Measurements from ENCODE around the gene UNC5B.

Gene UNC5B

DNA sequence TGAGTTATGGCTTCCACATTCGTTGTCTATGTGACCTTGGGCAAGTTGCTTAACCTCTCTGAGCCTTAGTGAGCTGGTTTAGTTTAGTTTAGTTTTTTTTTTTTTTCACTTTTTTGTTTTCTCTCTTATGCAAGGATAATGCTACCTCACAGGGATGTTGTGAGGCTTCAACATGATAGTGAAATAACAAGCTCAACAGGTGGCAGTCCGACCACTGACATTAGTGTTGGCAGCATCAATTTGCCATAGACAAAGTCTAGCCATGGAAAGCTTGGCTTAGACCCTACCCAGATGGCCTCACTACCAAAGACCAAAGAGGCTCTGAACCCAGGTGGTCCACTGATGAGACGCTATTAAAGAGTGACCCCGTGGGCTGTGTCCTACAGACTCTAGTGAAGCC, 27.2 kb upstream of the UNC5B start:
- H3K27ac ChIP-seq = no peak overlapping the region
- TF ChIP-seq ZFX (IDR thresholded peaks at IDR 0.05) = no peak
- TF ChIP-seq, protein P1, sequence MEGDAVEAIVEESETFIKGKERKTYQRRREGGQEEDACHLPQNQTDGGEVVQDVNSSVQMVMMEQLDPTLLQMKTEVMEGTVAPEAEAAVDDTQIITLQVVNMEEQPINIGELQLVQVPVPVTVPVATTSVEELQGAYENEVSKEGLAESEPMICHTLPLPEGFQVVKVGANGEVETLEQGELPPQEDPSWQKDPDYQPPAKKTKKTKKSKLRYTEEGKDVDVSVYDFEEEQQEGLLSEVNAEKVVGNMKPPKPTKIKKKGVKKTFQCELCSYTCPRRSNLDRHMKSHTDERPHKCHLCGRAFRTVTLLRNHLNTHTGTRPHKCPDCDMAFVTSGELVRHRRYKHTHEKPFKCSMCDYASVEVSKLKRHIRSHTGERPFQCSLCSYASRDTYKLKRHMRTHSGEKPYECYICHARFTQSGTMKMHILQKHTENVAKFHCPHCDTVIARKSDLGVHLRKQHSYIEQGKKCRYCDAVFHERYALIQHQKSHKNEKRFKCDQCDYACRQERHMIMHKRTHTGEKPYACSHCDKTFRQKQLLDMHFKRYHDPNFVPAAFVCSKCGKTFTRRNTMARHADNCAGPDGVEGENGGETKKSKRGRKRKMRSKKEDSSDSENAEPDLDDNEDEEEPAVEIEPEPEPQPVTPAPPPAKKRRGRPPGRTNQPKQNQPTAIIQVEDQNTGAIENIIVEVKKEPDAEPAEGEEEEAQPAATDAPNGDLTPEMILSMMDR (conservative IDR thresholded peaks at IDR 0.05) = no peak

DNA sequence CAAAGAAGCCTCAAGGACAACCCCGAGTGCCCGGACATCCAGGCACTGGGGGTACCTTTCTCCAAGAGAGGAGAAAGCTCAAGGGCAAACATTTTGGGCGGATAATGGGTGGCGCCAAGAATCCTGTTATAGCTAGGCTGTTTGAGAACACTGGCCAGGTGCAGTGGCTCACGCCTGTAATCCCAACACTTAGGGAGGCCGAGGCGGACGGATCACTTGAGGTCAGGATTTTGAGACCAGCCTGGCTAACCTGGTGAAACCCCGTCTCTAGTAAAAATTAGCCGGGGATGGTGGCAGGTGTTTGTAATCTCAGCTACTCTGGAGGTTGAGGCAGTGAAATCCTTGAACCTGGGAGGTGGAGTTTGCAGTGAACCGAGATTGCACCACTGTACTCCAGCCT, 25.2 kb upstream of the UNC5B start:
- no peak overlapping the region for H3K27ac ChIP-seq
- TF ChIP-seq ZFX (IDR thresholded peaks at IDR 0.05) = no peak
- TF ChIP-seq, protein P1 (conservative IDR thresholded peaks at IDR 0.05) = no peak

DNA sequence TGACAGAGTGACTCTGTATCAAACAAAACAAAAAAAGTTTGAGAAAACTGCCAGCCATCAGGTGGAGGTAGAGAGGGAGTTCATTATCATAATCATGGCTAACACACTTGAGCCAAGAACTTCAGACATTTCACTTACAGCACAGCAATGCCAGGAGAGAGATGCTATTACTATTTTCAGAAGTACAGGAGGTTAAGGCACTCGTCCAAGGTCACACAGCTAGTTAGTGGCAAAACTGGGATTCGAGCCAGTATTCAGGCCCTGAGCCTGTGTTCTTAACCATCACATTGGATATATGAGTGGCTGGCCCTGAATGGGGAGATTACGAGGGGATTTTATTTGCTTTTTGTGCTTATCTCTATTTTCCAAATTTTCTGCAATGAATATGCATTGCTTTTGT, 24.8 kb upstream of the UNC5B start:
- no peak overlapping the region for H3K27ac ChIP-seq
- TF ChIP-seq, protein P1 (conservative IDR thresholded peaks at IDR 0.05) = no peak
- TF ChIP-seq ZFX (IDR thresholded peaks at IDR 0.05) = no peak

DNA sequence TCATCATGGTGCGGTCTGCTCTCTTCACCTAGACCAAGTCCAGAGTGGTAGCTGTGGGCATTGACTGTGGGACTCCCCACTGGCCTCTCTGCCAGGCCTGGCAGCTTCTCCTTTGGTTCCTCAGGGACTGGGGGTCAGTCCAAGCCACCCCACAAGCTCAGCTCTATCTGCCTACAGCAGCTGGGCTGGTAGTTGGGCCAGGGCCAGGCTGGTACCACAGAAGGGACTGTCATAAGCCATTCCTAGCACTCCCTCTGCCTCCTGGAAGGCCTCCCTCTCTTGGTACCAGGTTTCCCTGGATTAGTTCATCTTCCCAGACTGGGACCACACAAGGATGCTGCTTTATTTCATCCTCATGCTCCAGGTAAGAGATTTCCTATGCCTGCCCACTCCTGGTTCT, 24.2 kb upstream of the UNC5B start:
- TF ChIP-seq, protein P1 (conservative IDR thresholded peaks at IDR 0.05) = no peak
- no peak for TF ChIP-seq ZFX (IDR thresholded peaks at IDR 0.05)
- H3K27ac ChIP-seq = no peak overlapping the region

DNA sequence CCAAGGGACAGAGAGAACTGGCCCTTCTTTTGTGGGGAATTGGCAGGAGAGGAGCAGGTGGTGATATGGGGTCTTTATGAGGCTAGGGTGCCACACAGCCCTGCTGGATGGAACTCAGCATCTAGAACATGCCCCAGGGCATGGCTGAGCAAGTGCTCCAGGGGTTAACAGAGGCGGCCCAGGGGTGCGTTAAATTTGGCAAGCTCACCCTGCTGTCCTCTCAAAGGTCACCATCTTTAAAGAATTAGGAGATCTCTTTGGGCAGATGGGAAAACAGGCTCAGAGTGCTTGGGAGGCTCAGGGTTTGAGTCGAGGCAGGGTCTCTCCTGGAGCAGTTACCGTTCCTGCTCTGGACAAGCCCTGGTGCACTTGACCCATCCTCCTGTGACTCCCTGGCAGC, 21.4 kb upstream of the UNC5B start:
- no peak overlapping the region for H3K27ac ChIP-seq

DNA sequence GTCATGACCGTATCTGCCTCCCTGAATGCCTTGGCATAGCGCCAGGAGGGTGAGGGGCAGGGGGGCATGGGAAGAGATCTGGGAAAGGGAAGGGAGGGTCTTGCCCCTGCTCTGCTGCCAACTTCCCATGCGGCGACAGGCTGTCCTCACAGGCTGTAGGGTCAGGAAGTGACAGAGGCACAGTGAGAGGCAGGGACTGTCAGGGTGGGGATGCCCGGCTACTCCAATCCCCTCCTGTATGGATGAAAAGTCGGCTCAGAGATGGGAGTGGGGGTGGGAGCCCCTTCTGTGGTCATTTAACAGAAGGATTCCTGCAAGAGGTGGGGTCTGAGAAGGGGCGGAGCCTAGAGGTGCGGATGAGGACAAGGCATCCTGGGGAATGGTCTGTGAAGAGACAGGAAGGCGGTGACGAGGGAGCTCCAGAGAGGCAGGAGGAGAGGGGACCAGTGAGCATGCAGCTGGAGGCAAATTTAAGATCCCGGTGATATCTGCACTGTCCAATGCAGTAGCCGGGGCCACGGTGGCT, 20.8 kb upstream of the UNC5B start:
- TF ChIP-seq, protein P1 (conservative IDR thresholded peaks at IDR 0.05) = no peak
- TF ChIP-seq ZFX (IDR thresholded peaks at IDR 0.05) = no peak
- H3K27ac ChIP-seq = no peak overlapping the region

More for the DNA sequence above, 21.4 kb upstream of the UNC5B start:
- TF ChIP-seq ZFX (IDR thresholded peaks at IDR 0.05) = no peak
- TF ChIP-seq, protein P1 (conservative IDR thresholded peaks at IDR 0.05) = no peak

DNA sequence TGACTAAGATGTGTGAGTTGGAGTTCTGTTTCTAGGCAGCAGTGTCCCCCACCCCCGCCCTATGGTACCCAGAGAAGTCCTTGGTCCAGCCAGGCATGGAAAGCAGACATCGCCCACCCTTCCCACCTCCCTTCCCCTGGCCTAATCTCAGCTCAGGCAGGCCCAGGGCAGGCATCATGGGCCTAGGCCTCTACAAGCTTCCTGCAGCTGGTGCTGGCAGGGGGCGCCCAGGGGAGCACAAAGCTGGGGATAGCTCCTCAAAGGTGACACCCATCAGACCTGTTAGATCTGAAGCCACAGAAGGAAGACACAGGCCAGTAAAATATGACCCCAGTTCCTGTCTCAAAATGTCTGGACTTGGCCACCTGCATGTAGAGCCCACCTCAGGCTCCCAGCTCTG, 18.9 kb upstream of the UNC5B start:
- TF ChIP-seq, protein P1 (conservative IDR thresholded peaks at IDR 0.05) = no peak
- no peak for TF ChIP-seq ZFX (IDR thresholded peaks at IDR 0.05)
- no peak overlapping the region for H3K27ac ChIP-seq
